Prostate gland (tissue), 2 donors: ENCODE data around the gene WWOX. TPM values are rescaled to one million over a fixed set of nuclear protein-coding genes. Genes with fewer than 3 reads are reported as not detected.

Experiments
- DNase-seq: peaks from one replicate; pipeline ENCODE4 v3.0.0-alpha.2; 2019; ENCODE audit warnings: low spot score
- H3K27ac ChIP-seq, 2 donors: fragments of 200-600 bp; sonication (generic); 2 replicates each; pipeline ENCODE4 v1.5.1; 2017 to 2019
- H3K27me3 ChIP-seq: fragments of 200-600 bp; sonication (generic); replicated peaks from 2 replicates; pipeline ENCODE4 v1.5.1; 2019; ENCODE audit not compliant: insufficient read depth
- H3K36me3 ChIP-seq, 2 donors: fragments of 200-600 bp; sonication (generic); 1 replicate in 1 of 2; 2 replicates in 1 of 2; pipeline versions ENCODE4 v1.5.1 to v1.8.1; 2017 to 2019
- H3K4me1 ChIP-seq: fragments of 200-600 bp; sonication (generic); replicated peaks from 2 replicates; pipeline ENCODE4 v1.5.1; 2019
- H3K4me3 ChIP-seq, 2 donors: fragments of 200-600 bp; sonication (generic); 2 replicates each; pipeline ENCODE4 v1.5.1; 2017 to 2019
- H3K9me3 ChIP-seq: fragments of 200-600 bp; sonication (generic); 2 replicates; pipeline ENCODE4 v1.5.1; 2017
- CTCF ChIP-seq, 4 experiments: fragments of 200-600 bp in 2 of 4; fragments of 450-650 bp in 2 of 4; sonication (generic) in 2 of 4; IDR thresholded peaks; 1 replicate in 3 of 4; 2 replicates in 1 of 4; pipeline ENCODE4 v1.5.1; 2016 to 2019; ENCODE audit warnings: antibody characterized with exemption in 4 of 4, mild to moderate bottlenecking in 2 of 4, moderate library complexity in 2 of 4
- POLR2A ChIP-seq: fragments of 450-650 bp; IDR thresholded peaks from one replicate; pipeline ENCODE4 v1.6.1; 2016; ENCODE audit warnings: antibody characterized with exemption, mild to moderate bottlenecking
- POLR2AphosphoS5 ChIP-seq: sonication (generic); formaldehyde crosslinking; IDR thresholded peaks from one replicate; pipeline ENCODE4 v1.6.1; 2017; ENCODE audit warnings: antibody characterized with exemption
- WGBS: methylation state at CpG from one replicate; pipeline ENCODE4 v1.1.5; 2018; 5-methylcytosine and 5-hydroxymethylcytosine counted together
- intact Hi-C: fragments of 100-400 bp; cut with DNase I; formaldehyde crosslinking; loops from one replicate; pipeline ENCODE4 v1.14.2; 2022
- total RNA-seq, 2 donors: library from RNA; depleted of rRNA; stranded (reverse); fragments of >200 nt; gene quantifications; one replicate each; pipeline ENCODE4 v1.1.0, GENCODE V29; 2016

The WWOX gene
- total RNA-seq, 2 donors from 2014 or later: 93.2 to 99.4 TPM

GRCh38 chr16:78571434-78571833, 472.0 kb downstream of the WWOX start:
- no peak for TF ChIP-seq POLR2A
- TF ChIP-seq POLR2AphosphoS5: no peak
- no peak for TF ChIP-seq CTCF (IDR thresholded peaks at IDR 0.05)
- 98% methylated on average over 8 of the region's 8 CpGs for WGBS

GRCh38 chr16:78571898-78572358, 472.5 kb downstream of the WWOX start:
- no peak for DNase-seq
- Histone ChIP-seq H3K27me3 (no peaks in the 10 kb centered on the region), H3K4me3 (no peak overlapping the region), H3K4me1 (no peaks in the 10 kb centered on the region), H3K27ac (no peak overlapping the region), H3K36me3 (peaks cover 0 to 2% of the 10 kb centered on the region in 2 donors), H3K9me3 (no peaks in the 10 kb centered on the region)
- TF ChIP-seq POLR2AphosphoS5 (no peak), POLR2A (no peak), CTCF (IDR thresholded peaks at IDR 0.05) (no peak)
- intact Hi-C loops: no loop called here
- WGBS: 83% methylated on average over 5 of the region's 5 CpGs

More at GRCh38 chr16:78571434-78571833, 472.0 kb downstream of the WWOX start:
- Histone ChIP-seq H3K4me1 (no peaks in the 10 kb centered on the region), H3K4me3 (no peak overlapping the region), H3K36me3 (peaks cover 0 to 2% of the 10 kb centered on the region in 2 donors), H3K27ac (no peak overlapping the region), H3K27me3 (no peaks in the 10 kb centered on the region), H3K9me3 (no peaks in the 10 kb centered on the region)
- no peak for DNase-seq
- intact Hi-C loops: no loop called here

- DNase-seq: no peak
- Histone ChIP-seq H3K27me3 (no peaks in the 10 kb centered on the region), H3K36me3 (peaks cover 0 to 2% of the 10 kb centered on the region in 2 donors), H3K4me3 (no peak overlapping the region), H3K27ac (no peak overlapping the region), H3K4me1 (no peaks in the 10 kb centered on the region), H3K9me3 (no peaks in the 10 kb centered on the region)
- intact Hi-C loops: no loop called here
- no peak for TF ChIP-seq CTCF (IDR thresholded peaks at IDR 0.05)
- TF ChIP-seq POLR2A: no peak
- TF ChIP-seq POLR2AphosphoS5: no peak
- 100% methylated on average over 2 of the region's 2 CpGs for WGBS
These were observed 475.1 kb downstream of the WWOX start for GRCh38 chr16:78574571-78574970.

- intact Hi-C loops: no loop called here
- H3K9me3 ChIP-seq: no peaks in the 10 kb centered on the region
- H3K36me3 ChIP-seq: peaks cover 0 to 2% of the 10 kb centered on the region in 2 donors
- H3K27ac ChIP-seq: no peak overlapping the region
- DNase-seq: no peak
- H3K4me1 ChIP-seq: no peaks in the 10 kb centered on the region
- TF ChIP-seq POLR2A (no peak), CTCF (IDR thresholded peaks at IDR 0.05) (no peak), POLR2AphosphoS5 (no peak)
- no peaks in the 10 kb centered on the region for H3K27me3 ChIP-seq
- no peak overlapping the region for H3K4me3 ChIP-seq
These were observed 477.5 kb downstream of the WWOX start for GRCh38 chr16:78576941-78577340.

GRCh38 chr16:78577630-78578029, 478.2 kb downstream of the WWOX start:
- H3K4me1 ChIP-seq: no peaks in the 10 kb centered on the region
- no peak overlapping the region for H3K4me3 ChIP-seq
- DNase-seq: no peak
- H3K9me3 ChIP-seq: no peaks in the 10 kb centered on the region
- no peaks in the 10 kb centered on the region for H3K27me3 ChIP-seq
- no peak for TF ChIP-seq POLR2AphosphoS5
- TF ChIP-seq POLR2A: no peak
- no peak for TF ChIP-seq CTCF (IDR thresholded peaks at IDR 0.05)
- no peak overlapping the region for H3K27ac ChIP-seq
- peaks cover 0 to 2% of the 10 kb centered on the region in 2 donors for H3K36me3 ChIP-seq
- 92% methylated on average over 6 of the region's 6 CpGs for WGBS
- intact Hi-C loops: no loop called here
